Forelimb muscle (tissue), 1 donor: ENCODE measurements around the gene PABPC4L. TPM values are rescaled to one million over a fixed set of nuclear protein-coding genes. Genes with fewer than 3 reads are reported as not detected.
"Not testable (repeated sequence)": the region's sequence is repeated elsewhere in the genome, so short reads cannot be mapped to it uniquely, and the experiment has no call there.

Source experiments
- DNase-seq: peaks from one replicate; pipeline ENCODE4 v3.0.0-alpha.2; 2013; ENCODE audit warnings: low read depth
- polyA plus RNA-seq: library from polyadenylated mRNA; unstranded; fragments of 120-200 nt; gene quantifications from one replicate; pipeline ENCODE4 v1.2.1, GENCODE V29; 2013; ENCODE audit not compliant: insufficient read length

PABPC4L gene
- 7.2 TPM for polyA plus RNA-seq

GRCh38 chr4:134201216-134202161 lies at the start of gene PABPC4L:
PABPC4L (minus strand) TSS chr4:134201789; CDS start chr4:134201019, 770 bp downstream.
- DNase-seq, result peak; percentile 74

DNA sequence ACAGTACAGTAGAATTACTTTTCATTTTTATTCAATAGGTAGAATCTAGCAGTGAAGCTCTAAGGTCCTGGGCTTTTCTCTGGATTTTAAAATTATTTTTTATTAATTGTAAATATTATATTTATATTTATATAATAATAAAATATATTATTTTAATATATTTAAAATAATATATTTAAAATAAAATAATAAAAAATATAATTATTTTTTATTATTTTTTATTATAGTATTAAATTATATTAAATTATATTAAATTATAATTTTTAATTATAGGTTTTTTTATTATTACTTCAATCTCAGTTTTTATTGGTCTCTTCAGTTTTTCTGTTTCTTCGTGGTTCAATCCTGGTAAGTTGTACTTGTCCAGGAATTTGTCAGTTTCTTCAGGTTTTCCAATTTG lies 49.7 kb upstream of the PABPC4L start:
- no peak for DNase-seq

- no peak for DNase-seq
Measured at GRCh38 chr4:134243742-134244713, 42.4 kb upstream of the PABPC4L start.

GRCh38 chr4:134219043-134219442 lies 17.5 kb upstream of the PABPC4L start:
- no peak for DNase-seq

GRCh38 chr4:134216411-134216810 lies 14.8 kb upstream of the PABPC4L start:
- no peak for DNase-seq

DNA sequence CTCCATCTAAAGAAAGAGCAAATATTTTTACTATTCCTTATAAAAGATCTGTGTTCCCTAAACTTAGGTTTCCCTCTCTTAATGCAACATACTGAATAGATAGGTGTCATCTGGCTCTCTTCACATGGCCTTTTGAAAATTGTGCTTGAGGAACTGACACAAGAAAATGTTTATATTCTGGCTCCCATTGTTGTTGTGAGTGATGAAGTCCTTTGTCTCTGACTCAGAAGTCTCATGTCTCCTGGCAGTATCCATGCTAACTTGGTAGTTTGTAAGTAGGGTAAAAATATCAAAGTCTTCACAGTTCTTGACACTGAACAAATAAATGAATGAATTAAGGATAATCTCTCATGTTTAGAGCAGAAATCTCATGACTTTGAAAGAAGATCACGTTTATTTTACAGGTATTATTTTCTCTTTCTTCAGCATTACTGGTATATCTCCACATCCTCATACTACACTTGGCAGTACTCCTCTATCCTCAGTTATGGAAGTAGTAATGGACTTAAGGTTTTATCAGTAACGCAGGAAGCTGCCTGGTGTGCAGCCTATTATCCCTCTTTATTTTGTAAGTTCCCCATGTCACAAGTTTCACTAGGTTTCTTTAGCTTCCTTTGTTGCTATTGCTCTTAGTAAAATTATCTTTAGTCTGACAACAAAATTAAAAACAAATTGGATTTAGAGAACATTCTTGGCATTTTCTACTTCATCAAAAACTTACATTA lies 14.2 kb upstream of the PABPC4L start:
- DNase-seq, result no peak

DNA sequence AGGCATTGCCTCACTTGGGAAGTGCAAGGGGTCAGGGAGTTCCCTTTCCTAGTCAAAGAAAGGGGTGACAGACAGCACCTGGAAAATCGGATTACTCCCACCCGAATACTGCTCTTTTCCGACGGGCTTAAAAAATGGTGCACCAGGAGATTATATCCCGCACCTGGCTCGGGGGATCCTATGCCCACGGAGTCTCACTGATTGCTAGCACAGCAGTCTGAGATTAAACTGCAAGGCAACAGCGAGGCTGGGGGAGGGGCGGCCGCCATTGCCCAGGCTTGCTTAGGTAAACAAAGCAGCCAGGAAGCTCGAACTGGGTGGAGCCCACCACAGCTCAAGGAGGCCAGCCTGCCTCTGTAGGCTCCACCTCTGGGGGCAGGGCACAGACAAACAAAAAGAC lies 6.4 kb upstream of the PABPC4L start:
- DNase-seq, result not testable (repeated sequence)

GRCh38 chr4:134202166-134202956 lies 772 bp upstream of the PABPC4L start:
- DNase-seq, result no peak

DNA sequence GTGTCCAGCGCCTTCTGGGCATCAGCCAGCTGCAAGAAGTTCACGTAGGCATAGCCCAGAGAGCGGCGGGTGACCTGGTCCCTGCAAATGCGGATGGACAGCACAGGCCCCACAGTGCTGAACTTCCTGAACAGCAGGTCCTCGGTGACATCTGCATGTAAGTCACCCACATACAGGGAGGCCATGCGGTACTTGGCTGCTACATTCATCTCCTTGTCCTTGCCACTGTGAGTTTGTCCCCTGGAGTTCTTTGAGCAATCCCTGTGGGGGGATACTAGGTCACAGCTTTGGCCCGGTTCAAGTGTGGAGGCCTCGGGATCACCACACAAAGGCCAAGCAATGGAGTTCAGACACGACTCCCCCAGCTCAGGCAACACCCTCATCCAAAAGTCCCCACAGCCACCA lies 776 bp downstream of the PABPC4L start:
- peak; percentile 2 for DNase-seq

- no peak for DNase-seq
Measured at GRCh38 chr4:134189949-134190348, 11.6 kb downstream of the PABPC4L start.

GRCh38 chr4:134189480-134189879 lies 12.1 kb downstream of the PABPC4L start:
- no peak for DNase-seq

- DNase-seq, result no peak
Measured at GRCh38 chr4:134178706-134179105, 22.9 kb downstream of the PABPC4L start.

DNA sequence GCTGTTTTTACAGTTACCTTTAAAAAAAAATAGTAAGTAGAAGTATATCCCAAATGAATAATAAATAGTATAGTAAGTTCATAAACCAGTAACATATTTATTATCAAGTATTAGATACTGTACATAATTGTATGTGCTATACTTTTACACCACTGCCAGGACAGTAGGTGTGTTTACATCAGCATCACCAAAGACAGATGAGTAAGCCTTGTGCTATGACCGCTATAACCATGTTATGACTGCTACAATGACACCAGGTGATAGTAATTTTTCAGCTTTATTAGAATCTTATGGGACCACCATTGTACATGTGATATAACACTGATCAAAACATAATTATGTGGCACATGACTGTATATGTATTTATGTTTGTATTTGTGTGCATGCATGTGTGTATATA lies 27.3 kb downstream of the PABPC4L start:
- no peak for DNase-seq

- DNase-seq, result no peak
Measured at GRCh38 chr4:134160211-134160610, 41.4 kb downstream of the PABPC4L start.

GRCh38 chr4:134154097-134154496 lies 47.5 kb downstream of the PABPC4L start:
- no peak for DNase-seq

DNA sequence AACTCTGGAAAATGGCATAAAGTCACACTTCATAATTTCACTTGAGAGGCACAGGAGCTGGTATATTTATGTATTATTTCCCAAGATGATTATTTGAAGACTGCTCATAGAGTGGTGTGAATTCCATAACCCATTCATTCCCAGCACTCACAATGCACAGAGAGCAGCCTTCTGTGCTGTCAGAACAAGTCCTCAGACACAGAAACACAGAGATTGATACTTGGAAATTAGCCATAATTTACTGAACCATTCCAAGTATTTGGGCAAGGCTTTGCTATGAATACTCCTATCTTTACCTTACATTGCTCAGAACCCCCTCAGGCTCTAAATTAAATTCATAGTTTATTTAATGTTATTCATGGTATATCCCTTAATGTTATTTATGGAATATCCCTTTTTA lies 53.6 kb downstream of the PABPC4L start:
- DNase-seq, result no peak
